Mesothelial cell of epicardium (in vitro differentiated cells): ENCODE results near the gene ACY1. TPM values are rescaled to one million over a fixed set of nuclear protein-coding genes. Genes with fewer than 3 reads are reported as not detected.

ENCODE experiments used
- DNase-seq, 2 experiments: peaks; one replicate each; pipeline ENCODE4 v3.0.0; 2021; ENCODE audit warnings: low spot score in 2 of 2; ENCODE audit not compliant: unreplicated experiment in 2 of 2
- H3K27ac Mint-ChIP-seq: 2 replicates; pipeline ENCODE4 v1.8.0; 2021; ENCODE audit warnings: mixed read lengths
- H3K27me3 Mint-ChIP-seq: 2 replicates; pipeline ENCODE4 v1.8.0; 2021; ENCODE audit warnings: low read depth, mixed read lengths
- H3K36me3 Mint-ChIP-seq: 2 replicates; pipeline ENCODE4 v1.8.0; 2021; ENCODE audit warnings: mixed read lengths
- H3K4me1 Mint-ChIP-seq: 2 replicates; pipeline ENCODE4 v1.8.0; 2021; ENCODE audit warnings: mixed read lengths
- H3K4me3 Mint-ChIP-seq: 2 replicates; pipeline ENCODE4 v1.8.0; 2021; ENCODE audit warnings: mild to moderate bottlenecking, moderate library complexity, mixed read lengths
- H3K9me3 Mint-ChIP-seq: 2 replicates; pipeline ENCODE4 v1.8.0; 2021; ENCODE audit warnings: mixed read lengths
- CTCF ChIP-seq: fragments of 200-600 bp; sonication (generic); IDR thresholded peaks from one replicate; pipeline ENCODE4 v1.5.0; 2021; ENCODE audit warnings: antibody characterized with exemption; ENCODE audit not compliant: unreplicated experiment
- total RNA-seq: library from RNA; stranded (reverse); gene quantifications from 3 replicates; pipeline ENCODE4 v1.2.1, GENCODE V29; 2021

ACY1 gene
- total RNA-seq, 1 donor from 2014 or later: 47.8 TPM

GRCh38 chr3:51964521-51964920 lies 18.8 kb upstream of the ACY1 start:
- no peak overlapping the region for H3K4me3 Mint-ChIP-seq
- no peaks in the 10 kb centered on the region for H3K36me3 Mint-ChIP-seq
- no peaks in the 10 kb centered on the region for H3K27me3 Mint-ChIP-seq
- TF ChIP-seq CTCF: no peak
- peaks cover 36% of the 10 kb centered on the region for H3K4me1 Mint-ChIP-seq
- no peak overlapping the region for H3K27ac Mint-ChIP-seq
- no peaks in the 10 kb centered on the region for H3K9me3 Mint-ChIP-seq
- no peak for DNase-seq

DNA sequence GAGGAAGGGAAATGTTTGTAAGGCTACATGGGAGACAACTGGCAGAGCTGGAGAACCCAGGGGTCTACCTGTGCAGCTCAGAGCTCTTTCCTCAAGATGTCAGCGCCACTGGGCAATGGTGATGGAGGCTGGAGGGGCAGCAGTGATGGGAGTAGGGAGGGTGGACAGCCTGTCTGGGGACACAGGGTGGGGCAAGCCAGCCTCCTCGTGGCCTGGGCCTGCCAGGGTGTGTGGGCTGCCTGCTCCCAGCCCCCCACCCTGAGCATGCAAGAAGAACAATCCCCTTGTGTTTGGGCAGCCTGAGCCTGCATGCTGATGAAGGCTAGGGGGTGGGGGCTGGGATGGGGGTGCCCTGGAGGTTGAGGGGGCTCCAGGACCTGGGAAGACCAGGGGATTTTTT lies 17.3 kb upstream of the ACY1 start:
- H3K36me3 Mint-ChIP-seq: no peaks in the 10 kb centered on the region
- H3K4me1 Mint-ChIP-seq: peaks cover 36% of the 10 kb centered on the region
- no peak for TF ChIP-seq CTCF
- no peaks in the 10 kb centered on the region for H3K27me3 Mint-ChIP-seq
- H3K4me3 Mint-ChIP-seq: peak overlapping the region; percentile 78
- no peak for DNase-seq
- H3K27ac Mint-ChIP-seq: peak overlapping the region; percentile 80
- no peaks in the 10 kb centered on the region for H3K9me3 Mint-ChIP-seq

GRCh38 chr3:51966486-51966885 lies 16.8 kb upstream of the ACY1 start:
- no peak for TF ChIP-seq CTCF
- no peaks in the 10 kb centered on the region for H3K9me3 Mint-ChIP-seq

GRCh38 chr3:51966922-51967383 lies 16.4 kb upstream of the ACY1 start:
- no peak for TF ChIP-seq CTCF
- Mint-ChIP-seq H3K4me1 (peaks cover 36% of the 10 kb centered on the region), H3K9me3 (no peaks in the 10 kb centered on the region), H3K27ac (peak overlapping the region; percentile 85), H3K4me3 (peak overlapping the region; percentile 78), H3K36me3 (no peaks in the 10 kb centered on the region), H3K27me3 (no peaks in the 10 kb centered on the region)
- DNase-seq: no peak

More at GRCh38 chr3:51966486-51966885, 16.8 kb upstream of the ACY1 start:
- Mint-ChIP-seq H3K36me3 (no peaks in the 10 kb centered on the region), H3K27me3 (no peaks in the 10 kb centered on the region), H3K4me1 (peaks cover 36% of the 10 kb centered on the region), H3K27ac (peak overlapping the region; percentile 85), H3K4me3 (peak overlapping the region; percentile 78)
- no peak for DNase-seq

GRCh38 chr3:51967384-51968169 lies 15.8 kb upstream of the ACY1 start, which contains the start of gene PCBP4:
PCBP4 (minus strand) TSS chr3:51967454; CDS start chr3:51961240, 6,214 bp downstream.
- Mint-ChIP-seq H3K27me3 (no peaks in the 10 kb centered on the region), H3K27ac (peak within 1 kb of the TSS; percentile 85), H3K9me3 (no peaks in the 10 kb centered on the region), H3K4me3 (peak within 1 kb of the TSS; percentile 86), H3K4me1 (peaks cover 36% of the 10 kb centered on the region), H3K36me3 (no peaks in the 10 kb centered on the region)
- no peak for TF ChIP-seq CTCF
- DNase-seq: peak in 1 of 2 experiments; percentile 70
